HG02943 (cell line): ENCODE measurements around the gene WDR89.
"Not testable (repeated sequence)": the region's sequence is repeated elsewhere in the genome, so short reads cannot be mapped to it uniquely, and the experiment has no call there.

Source experiments
- ATAC-seq: cut with Tn5 transposase; IDR thresholded peaks from one replicate; pipeline ENCODE4 v1.9.1; 2021; ENCODE audit warnings: mild to moderate bottlenecking, low read depth, moderate library complexity; ENCODE audit not compliant: unreplicated experiment

Gene WDR89

DNA sequence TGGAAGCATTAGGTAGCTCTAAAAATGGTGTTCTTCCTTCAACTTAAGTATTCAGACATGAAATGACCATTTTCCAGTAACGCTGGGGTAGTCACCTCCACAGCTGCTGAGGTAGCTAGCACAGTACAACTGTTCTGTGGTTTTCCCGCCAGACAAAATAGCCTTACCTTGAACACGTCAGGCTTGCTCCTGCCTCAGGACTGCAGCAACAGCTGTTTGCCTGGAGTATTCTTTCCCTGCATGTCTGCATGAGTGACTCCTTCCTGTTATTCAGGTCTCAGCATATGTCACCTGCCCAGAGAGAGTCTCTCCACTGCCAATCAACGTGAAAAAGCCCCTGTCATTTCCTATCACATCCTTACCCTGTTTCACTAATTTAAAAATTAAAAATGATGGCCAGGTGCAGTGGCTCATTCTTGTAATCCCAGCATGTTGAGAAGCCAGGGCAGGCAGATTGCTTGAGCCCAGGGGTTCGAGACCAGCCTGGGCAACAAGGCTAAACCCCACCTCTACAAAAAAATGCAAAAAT is 37.9 kb downstream of the WDR89 start:
- ATAC-seq, result no peak

DNA sequence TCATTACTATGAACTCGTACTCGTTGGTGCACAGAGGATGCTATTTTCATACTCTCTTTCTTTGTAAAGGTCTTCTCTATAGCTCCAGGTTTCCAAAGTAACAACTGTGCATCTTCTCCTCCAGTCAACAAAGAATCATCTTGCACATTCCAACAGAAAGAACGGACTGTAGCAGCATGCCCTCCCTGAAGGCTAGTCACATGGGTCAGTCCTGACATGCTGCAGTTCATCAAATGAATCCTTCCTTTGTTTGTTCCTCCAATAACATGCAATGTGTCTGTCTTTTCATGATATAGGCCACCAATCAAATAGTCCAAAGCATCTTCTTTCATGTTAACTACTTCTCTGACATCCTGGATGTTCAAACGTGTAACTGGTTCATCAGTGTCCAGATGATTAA is 42.9 kb downstream of the WDR89 start:
- no peak for ATAC-seq

DNA sequence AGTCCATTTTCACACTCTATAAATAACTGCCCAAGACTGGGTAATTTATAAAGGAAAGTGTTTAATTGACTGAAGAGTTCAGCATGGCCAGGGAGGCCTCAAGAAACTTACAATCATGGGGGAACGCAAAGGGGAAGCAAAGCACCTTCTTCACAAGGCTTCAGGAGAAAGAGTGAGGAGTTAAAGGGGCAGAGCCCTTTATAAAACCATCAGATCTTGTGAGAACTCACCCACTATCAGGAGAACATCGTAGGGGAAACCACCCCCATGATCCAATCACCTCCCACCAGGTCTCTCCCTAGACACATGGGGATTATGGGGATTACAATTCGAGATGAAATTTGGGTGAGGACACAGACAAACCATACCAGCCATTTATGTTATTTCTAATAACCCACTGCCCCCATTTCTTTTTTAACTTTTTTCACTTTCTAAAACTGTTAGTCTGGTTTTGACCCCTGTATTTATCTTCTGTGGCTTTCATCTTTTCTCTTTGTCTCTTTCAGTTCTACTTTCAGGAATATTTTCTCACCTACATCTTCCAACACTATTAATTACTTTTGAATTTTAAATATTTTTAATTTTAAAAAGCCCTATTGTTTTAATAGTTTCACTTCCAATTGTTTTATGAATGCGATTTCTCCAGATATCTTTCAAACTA is 44.5 kb downstream of the WDR89 start:
- ATAC-seq, result no peak

DNA sequence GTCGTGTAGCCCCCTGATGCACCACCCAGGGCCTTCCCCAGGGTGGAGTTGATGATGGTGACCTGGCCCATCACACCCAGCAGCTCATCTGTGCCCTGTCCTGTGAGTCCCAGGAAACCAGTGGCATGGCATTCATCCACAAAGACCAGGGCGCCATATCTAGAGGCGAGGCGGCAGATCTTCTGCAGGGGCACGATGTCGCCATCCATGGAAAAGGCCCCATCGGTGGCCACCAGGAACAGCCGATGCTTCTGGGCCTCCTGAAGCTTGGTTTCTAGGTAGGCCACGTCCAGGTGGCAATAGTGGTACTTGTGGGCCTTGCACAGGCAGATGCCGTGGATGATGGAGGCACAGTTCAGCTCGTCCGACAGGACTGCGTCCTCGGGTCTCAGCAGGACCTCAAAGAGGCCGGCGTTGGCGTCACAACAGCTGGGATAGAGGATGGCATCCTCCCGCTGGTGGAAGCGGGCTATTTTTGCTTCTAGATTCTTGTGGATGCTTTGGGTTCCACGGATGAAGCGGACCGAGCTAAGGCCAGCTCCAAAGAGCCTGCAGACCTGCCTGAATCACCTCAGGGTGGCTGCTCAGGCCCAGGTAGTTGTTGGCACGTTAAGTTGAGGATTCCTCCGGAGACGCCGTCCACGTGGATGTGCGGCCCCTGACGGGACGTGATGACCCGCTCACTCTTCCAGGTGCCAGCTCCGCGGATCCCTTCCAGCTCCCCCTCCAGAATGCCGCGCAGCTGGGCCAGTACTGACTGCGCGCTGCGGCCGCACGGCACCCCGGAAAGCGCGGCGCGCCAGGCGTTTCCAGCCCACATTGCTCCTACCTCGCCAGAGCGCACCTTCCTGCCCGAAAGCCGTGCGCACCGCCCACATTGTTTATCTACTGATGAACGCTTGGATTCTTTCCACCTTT is 47.0 kb downstream of the WDR89 start:
- ATAC-seq, result no peak

DNA sequence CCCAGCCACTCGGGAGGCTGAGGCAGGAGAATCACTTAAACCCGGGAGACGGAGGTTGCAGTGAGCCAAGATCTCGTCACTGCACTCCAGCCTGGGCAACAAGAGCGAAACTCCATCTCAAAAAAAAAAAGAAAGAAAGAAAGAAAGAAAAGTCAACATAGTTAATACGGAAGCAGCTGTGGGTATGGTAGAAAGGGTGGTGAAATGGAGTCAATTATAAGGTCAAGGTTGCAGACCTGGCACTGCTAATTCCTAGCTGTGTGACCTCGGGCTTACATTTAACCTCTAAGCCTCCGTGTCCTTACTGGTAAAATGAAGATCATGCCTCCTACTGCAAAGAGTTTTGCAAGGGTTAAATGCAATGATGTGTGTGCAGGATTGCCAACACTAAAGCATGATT is 58.6 kb downstream of the WDR89 start:
- ATAC-seq, result not testable (repeated sequence)

DNA sequence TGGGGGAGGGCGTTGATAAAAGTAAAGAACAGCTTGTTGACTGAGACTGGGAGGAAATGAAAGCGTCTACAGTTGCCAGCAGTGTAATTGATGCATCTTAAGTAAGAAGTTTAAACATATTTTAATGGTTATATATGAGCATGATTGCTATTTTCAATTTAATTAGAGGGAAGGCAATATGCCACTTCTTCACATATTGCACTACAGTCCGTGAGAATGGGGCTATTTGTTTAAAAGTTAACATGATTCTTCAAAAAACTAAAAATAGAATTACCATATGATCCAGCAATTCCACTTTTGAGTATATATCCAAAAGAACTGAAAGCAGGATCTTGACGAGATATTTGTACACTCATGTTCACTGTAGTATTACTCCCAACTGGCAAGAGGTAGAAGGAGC is 60.2 kb downstream of the WDR89 start:
- ATAC-seq, result no peak

DNA sequence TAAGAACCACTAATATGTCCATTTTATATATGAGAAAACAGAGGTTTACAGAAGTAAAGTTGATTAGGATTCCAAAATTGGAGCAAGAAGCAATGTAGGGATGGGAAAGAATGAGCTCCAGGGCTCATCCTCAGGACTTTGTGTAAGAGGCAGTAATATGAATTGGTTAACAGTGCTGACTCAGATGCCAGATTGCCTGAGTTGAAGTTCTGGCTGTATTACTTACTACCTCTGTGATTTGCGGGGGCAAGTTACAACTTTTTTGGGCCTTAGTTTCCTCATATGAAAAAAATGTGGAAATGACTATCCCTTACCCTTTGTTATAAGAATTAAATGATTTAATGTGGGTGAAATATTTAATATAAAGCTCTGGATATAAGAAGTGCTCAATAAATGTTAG is 63.4 kb downstream of the WDR89 start:
- ATAC-seq, result no peak

DNA sequence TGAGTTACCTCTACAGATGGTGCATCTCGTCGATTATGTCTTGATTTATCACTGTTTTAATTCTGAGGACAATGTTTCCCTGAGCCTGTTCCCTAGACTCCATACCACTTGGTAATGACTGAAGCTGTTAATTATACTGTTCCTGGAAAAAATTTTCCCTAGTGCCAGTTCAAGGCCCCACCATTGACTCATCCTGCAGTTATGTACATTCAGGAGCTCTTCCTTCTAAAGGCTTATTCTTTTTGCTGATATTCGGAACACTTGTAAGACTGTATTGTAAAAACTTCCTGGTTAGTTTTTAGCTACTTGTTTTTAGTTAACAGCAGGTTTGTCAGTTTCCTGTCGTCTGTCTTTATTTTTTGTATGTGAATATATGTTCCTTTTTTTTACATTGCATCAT is 68.1 kb downstream of the WDR89 start:
- no peak for ATAC-seq

DNA sequence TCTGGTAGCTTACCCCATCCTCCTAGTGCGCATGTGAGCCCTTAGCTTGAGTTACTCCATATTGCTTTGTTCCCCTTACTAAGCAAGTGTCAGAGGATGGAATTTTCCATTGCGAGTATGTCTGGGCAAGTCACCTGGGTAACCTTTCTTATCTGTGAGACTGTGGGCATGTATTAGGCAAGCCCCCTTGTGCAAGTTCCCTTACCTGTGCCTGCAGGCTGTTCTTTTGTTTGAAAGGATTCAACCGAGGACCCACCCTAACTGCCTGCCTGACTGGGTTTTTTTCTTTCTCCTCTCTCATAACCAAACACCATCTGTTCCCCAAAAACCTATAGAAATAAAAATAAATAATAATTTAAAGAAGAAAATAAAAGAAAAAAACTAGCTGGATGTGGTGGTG is 76.2 kb downstream of the WDR89 start:
- no peak for ATAC-seq

DNA sequence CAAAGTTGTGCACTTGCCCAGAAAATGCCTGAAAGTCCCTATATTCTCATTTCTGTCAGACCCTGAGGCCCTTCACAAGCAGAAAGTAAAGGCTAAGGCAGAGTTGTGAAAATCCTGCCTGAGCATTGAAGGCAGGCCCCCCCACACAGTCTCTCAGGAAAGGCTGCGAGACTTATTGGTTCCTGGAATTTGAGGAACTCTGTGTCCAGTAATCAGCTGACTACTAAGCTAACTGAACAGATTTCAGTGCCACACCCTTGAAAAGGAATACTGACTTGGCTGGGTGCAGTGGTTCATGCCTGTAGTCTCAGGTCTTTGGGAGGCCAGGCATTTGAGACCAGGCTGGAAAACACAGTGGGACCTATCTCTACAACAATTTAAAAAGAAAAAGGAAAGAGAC is 77.4 kb downstream of the WDR89 start:
- no peak for ATAC-seq

DNA sequence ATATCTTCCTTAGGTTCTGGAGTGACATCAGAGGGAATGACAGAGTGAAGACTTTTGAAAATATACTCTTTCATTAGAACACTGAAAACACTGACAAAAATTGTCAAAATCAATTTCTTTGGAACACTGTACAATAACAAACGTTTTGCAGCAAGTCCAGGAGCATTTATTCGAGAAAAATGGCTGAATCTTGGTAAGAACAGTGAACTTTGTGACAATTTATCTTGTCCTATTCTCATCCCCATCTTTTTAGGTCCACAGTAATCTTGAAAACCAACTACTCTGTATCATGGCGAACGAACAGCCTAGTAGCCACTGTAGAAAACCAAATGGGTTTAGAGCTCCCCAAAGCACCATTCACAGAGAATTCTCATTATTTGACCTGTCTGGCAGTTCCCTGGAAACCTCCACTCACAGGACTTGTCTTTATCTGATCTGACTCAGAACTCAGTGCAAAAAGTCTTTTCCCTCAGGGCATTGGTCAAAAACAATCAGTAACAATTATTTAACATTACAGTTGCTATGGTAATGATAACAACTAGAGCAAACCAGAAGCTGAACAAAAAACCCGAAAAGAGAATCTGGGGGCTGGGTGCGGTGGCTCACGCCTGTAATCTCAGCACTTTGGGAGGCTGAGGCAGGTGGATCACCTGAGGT is 78.2 kb downstream of the WDR89 start:
- ATAC-seq, result no peak

DNA sequence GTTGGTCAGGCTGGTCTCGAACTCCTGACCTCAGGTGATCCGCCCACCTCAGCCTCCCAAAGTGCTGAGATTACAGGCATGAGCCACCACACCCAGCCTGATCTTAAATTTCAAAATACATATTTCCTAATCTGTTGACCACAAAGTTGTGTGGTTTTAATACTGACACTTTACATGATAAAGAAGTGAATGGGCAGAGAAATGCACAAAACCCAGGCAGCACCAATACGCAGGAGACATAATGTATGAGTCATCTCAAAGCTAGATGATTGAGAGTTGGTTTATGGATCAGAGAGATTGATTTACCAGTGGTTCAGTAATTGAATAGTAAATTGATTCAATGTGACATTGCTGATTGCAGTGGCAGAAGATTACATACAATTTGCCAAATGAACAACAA is 79.3 kb downstream of the WDR89 start:
- ATAC-seq, result no peak

DNA sequence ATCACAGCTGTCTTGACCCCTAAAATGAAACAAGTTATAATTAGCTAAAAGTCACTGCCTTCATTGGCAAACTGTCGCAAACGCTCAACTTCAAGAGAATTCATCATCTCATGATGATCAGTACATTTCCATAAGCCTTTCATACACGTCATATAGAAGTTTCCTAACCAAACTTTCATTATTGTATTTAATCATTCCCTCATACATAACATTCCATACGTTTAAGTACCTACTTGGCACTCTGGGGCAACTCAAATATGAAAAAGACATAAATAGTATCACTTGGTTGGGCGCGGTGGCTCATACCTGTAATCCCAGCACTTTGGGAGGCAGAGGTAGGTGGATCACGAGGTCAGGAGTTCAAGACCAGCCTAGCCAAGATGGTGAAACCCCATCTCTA is 86.1 kb downstream of the WDR89 start:
- ATAC-seq, result no peak

DNA sequence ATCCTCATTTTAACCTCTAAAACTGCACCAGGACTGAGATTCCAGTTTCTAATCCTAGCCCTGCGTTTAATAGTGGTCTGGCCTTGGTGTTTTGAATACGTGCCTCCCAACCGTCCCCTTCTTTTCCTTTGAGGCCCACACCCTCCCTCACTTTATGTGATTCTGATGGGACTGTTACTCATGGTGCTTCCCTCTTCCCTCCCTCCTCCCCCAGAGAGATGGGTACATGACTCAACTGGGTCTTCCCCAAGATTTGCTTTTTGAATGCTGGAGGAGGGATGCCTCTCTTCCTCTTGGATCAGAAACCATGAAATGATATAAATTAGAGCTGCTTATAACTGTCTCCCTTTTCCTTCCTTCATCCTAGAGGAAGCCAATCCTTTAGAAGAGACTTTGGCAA is 90.3 kb downstream of the WDR89 start:
- ATAC-seq, result no peak

DNA sequence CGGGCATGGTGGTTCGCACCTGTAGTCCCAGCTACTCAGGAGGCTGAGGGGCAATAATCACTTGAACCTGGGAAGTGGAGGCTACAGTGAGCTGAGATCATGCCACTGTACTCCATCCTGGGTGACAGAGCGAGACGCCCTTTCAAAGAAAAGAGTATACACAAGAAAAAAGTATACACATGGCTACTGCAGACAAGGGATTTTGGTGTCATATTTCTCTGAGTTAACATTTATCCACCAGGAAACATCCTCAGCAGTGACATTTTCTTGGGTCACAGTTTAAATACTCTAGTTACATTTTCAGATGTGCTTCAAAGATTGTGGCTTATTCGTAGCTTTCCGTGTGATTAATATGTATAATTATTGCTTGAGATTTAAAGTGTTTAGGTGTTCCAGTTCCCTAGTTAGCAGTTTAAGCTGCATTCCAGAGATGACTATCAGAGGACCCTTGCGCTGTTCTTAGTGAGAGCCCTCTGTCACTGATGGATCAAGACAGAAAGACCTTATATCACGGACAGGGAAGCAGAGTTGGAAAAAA is 93.8 kb downstream of the WDR89 start:
- no peak for ATAC-seq
